H1 (cell line): Measurements from ENCODE around the gene ZBTB42. TPM values are rescaled to one million over a fixed set of nuclear protein-coding genes. Genes with fewer than 3 reads are reported as not detected.

Experiments used
- CTCF ChIA-PET: fragments of 300-600 bp; sonication (Branson Sonifier 250); formaldehyde crosslinking; loops from one replicate; lab custom pipeline; 2021; ENCODE audit not compliant: partially characterized antibody; lab: Charles Lee
- POLR2A ChIA-PET: fragments of 300-600 bp; sonication (Branson Sonifier 250); formaldehyde crosslinking; loops from one replicate; lab custom pipeline; 2021; ENCODE audit warnings: inconsistent platforms; ENCODE audit not compliant: partially characterized antibody; lab: Charles Lee
- DNase-seq, 2 experiments: peaks; one replicate each; pipeline versions ENCODE4 v3.0.0 to v3.0.0-alpha.2; 2010 to 2022; ENCODE audit warnings: low spot score in 2 of 2, low read depth in 1 of 2, mixed read lengths in 1 of 2
- FAIRE-seq: peaks from 2 replicates; lab custom pipeline; 2011; peaks lifted over from hg19 to GRCh38; lab: Jason Lieb, UNC
- H2AFZ ChIP-seq: 2 replicates; pipeline ENCODE4 v1.8.1; 2012; ENCODE audit warnings: low read length, inconsistent platforms
- H2AK5ac ChIP-seq: 2 replicates; pipeline ENCODE4 v1.6.1; 2013; ENCODE audit warnings: low read depth, low read length
- H2BK120ac ChIP-seq: replicated peaks from 2 replicates; pipeline ENCODE3; 2013; ENCODE audit warnings: low read depth, low read length, inconsistent platforms
- H2BK12ac ChIP-seq: 2 replicates; pipeline ENCODE4 v1.6.1; 2013; ENCODE audit warnings: low read depth, low read length
- H2BK15ac ChIP-seq: 2 replicates; pipeline ENCODE4 v1.6.1; 2013; ENCODE audit warnings: low read length
- H2BK20ac ChIP-seq: 2 replicates; pipeline ENCODE4 v1.6.1; 2013; ENCODE audit warnings: low read length
- H2BK5ac ChIP-seq: 2 replicates; pipeline ENCODE4 v1.6.1; 2013; ENCODE audit warnings: low read depth, low read length
- H3K14ac ChIP-seq: 2 replicates; pipeline ENCODE4 v1.6.1; 2013; ENCODE audit warnings: inconsistent platforms; ENCODE audit not compliant: insufficient read length
- H3K18ac ChIP-seq: 2 replicates; pipeline ENCODE4 v1.6.1; 2013; ENCODE audit warnings: low read length; ENCODE audit errors: extremely low read depth
- H3K23ac ChIP-seq: 2 replicates; pipeline ENCODE4 v1.6.1; 2013; ENCODE audit warnings: inconsistent platforms; ENCODE audit not compliant: insufficient read length
- H3K23me2 ChIP-seq: 2 replicates; pipeline ENCODE4 v1.6.1; 2013; ENCODE audit warnings: low read depth, low read length
- H3K27ac ChIP-seq: 2 replicates; pipeline ENCODE4 v1.6.1; 2011; ENCODE audit warnings: low read depth, low read length, inconsistent platforms
- H3K27me3 ChIP-seq, 4 experiments: replicated peaks in 1 of 4; 1 replicate in 1 of 4; 2 replicates in 3 of 4; pipeline versions ENCODE4 v1.6.1 to v1.8.1; 2011 to 2013; ENCODE audit warnings: low read length in 3 of 4, mild to moderate bottlenecking in 3 of 4, inconsistent platforms in 2 of 4, mixed read lengths in 2 of 4, moderate library complexity in 1 of 4; ENCODE audit not compliant: control insufficient read depth in 3 of 4, insufficient read depth in 3 of 4; ENCODE audit errors: extremely low read depth in 1 of 4
- H3K36me3 ChIP-seq, 4 experiments: 2 replicates each; pipeline versions ENCODE4 v1.6.1 to v1.8.1; 2011 to 2013; ENCODE audit warnings: mild to moderate bottlenecking in 4 of 4, low read length in 3 of 4, moderate library complexity in 2 of 4, control low read depth in 1 of 4, inconsistent platforms in 1 of 4; ENCODE audit not compliant: insufficient read depth in 4 of 4, control insufficient read depth in 2 of 4
- H3K4ac ChIP-seq: replicated peaks from 2 replicates; pipeline ENCODE3; 2013; ENCODE audit warnings: low read length, low read depth, mixed read lengths, inconsistent platforms; ENCODE audit not compliant: insufficient read length
- H3K4me1 ChIP-seq, 4 experiments: replicated peaks in 1 of 4; 1 replicate in 1 of 4; 2 replicates in 3 of 4; pipeline versions ENCODE4 v1.6.1 to v1.8.1; 2011 to 2013; ENCODE audit warnings: low read length in 3 of 4, inconsistent platforms in 2 of 4, mixed read lengths in 1 of 4; ENCODE audit not compliant: insufficient read depth in 4 of 4, control insufficient read depth in 3 of 4
- H3K4me2 ChIP-seq, 2 experiments: 2 replicates each; pipeline versions ENCODE4 v1.6.1 to v1.8.1; 2011 to 2013; ENCODE audit warnings: low read depth in 2 of 2, low read length in 2 of 2, control low read depth in 1 of 2, inconsistent platforms in 1 of 2, mild to moderate bottlenecking in 1 of 2; ENCODE audit not compliant: insufficient read depth in 1 of 2
- H3K4me3 ChIP-seq, 4 experiments: fragments of 200-600, 300-600 bp in 1 of 4; sonication (generic), shearing (Covaris generic), sonication (Bioruptor Twin) in 1 of 4; 2 replicates each; pipeline versions ENCODE4 v1.5.1 to v1.8.1; 2011 to 2016; ENCODE audit warnings: low read length in 4 of 4, low read depth in 3 of 4, control low read depth in 2 of 4, inconsistent platforms in 2 of 4, mild to moderate bottlenecking in 2 of 4, mixed read lengths in 1 of 4, moderate library complexity in 1 of 4; ENCODE audit not compliant: insufficient read depth in 2 of 4; ENCODE audit errors: extremely low read depth in 1 of 4
- H3K56ac ChIP-seq: replicated peaks from 2 replicates; pipeline ENCODE3; 2013; ENCODE audit warnings: low read depth, mild to moderate bottlenecking, mixed read lengths, low read length, inconsistent platforms; ENCODE audit not compliant: insufficient read length
- H3K79me1 ChIP-seq: 2 replicates; pipeline ENCODE4 v1.6.1; 2013; ENCODE audit warnings: low read depth, low read length, control low read depth
- H3K79me2 ChIP-seq, 2 experiments: 2 replicates each; pipeline versions ENCODE4 v1.6.1 to v1.8.1; 2012 to 2013; ENCODE audit warnings: low read length in 2 of 2, mild to moderate bottlenecking in 2 of 2, inconsistent platforms in 1 of 2; ENCODE audit not compliant: insufficient read depth in 2 of 2, control insufficient read depth in 1 of 2
- H3K9ac ChIP-seq, 4 experiments: replicated peaks in 1 of 4; 1 replicate in 1 of 4; 2 replicates in 3 of 4; pipeline versions ENCODE4 v1.6.1 to v1.8.1; 2011 to 2013; ENCODE audit warnings: low read depth in 3 of 4, low read length in 3 of 4, control low read depth in 2 of 4, mild to moderate bottlenecking in 2 of 4, moderate library complexity in 2 of 4, inconsistent platforms in 1 of 4; ENCODE audit errors: extremely low read depth in 1 of 4
- H3K9me3 ChIP-seq, 2 experiments: 2 replicates each; pipeline versions ENCODE4 v1.6.1 to v1.8.1; 2012 to 2013; ENCODE audit warnings: mild to moderate bottlenecking in 2 of 2, moderate library complexity in 2 of 2, control low read depth in 1 of 2, inconsistent platforms in 1 of 2, low read depth in 1 of 2, low read length in 1 of 2, mixed read lengths in 1 of 2; ENCODE audit not compliant: insufficient read depth in 2 of 2
- H4K20me1 ChIP-seq, 2 experiments: replicated peaks in 1 of 2; 2 replicates each; pipeline versions ENCODE3 to v1.8.1; 2011 to 2013; ENCODE audit warnings: inconsistent platforms in 2 of 2, low read length in 2 of 2, mild to moderate bottlenecking in 1 of 2; ENCODE audit not compliant: insufficient read depth in 2 of 2, control insufficient read depth in 1 of 2
- H4K5ac ChIP-seq: 2 replicates; pipeline ENCODE4 v1.6.1; 2013; ENCODE audit warnings: low read length, low read depth, mixed read lengths, inconsistent platforms; ENCODE audit not compliant: insufficient read length
- H4K8ac ChIP-seq: 2 replicates; pipeline ENCODE4 v1.8.0; 2013; ENCODE audit warnings: mild to moderate bottlenecking, moderate library complexity, low read length, inconsistent platforms; ENCODE audit not compliant: insufficient read depth; ENCODE audit errors: extremely low read depth
- H4K91ac ChIP-seq: replicated peaks from 2 replicates; pipeline ENCODE3; 2013; ENCODE audit warnings: low read length, mixed read lengths, inconsistent platforms; ENCODE audit not compliant: insufficient read length
- CHD1 ChIP-seq: IDR thresholded peaks from 2 replicates; pipeline ENCODE4 v1.6.1; 2012; ENCODE audit warnings: low read depth, low read length, improper control_type of control experiment
- HDAC6 ChIP-seq: IDR thresholded peaks from one replicate; pipeline ENCODE4 v1.7.1; 2012; ENCODE audit warnings: low read depth, mild to moderate bottlenecking, inconsistent platforms, low read length, moderate library complexity
- PHF8 ChIP-seq: fragments of 200-600 bp; sonication (generic); conservative IDR thresholded peaks from 2 replicates; pipeline ENCODE4 v1.7.1; 2012; ENCODE audit warnings: low read depth, mild to moderate bottlenecking, inconsistent platforms, low read length, moderate library complexity
- SIN3A ChIP-seq, 2 experiments: IDR thresholded peaks in 1 of 2; conservative IDR thresholded peaks in 1 of 2; 2 replicates each; pipeline ENCODE4 v1.6.1; 2011 to 2012; ENCODE audit warnings: low read length in 2 of 2, improper control_type of control experiment in 1 of 2, low read depth in 1 of 2, mild to moderate bottlenecking in 1 of 2
- WGBS, 2 experiments: shearing (Covaris generic) in 1 of 2; methylation state at CpG; one replicate each; pipeline versions ENCODE4 v1.1.6 to v1.1.7; 2013 to 2015; ENCODE audit warnings: low lambda C conversion rate in 2 of 2, mixed read lengths in 2 of 2, inconsistent platforms in 1 of 2, low coverage in 1 of 2, missing lambda C conversion rate in 1 of 2; ENCODE audit not compliant: insufficient replicate concordance in 2 of 2, insufficient coverage in 1 of 2, insufficient read length in 1 of 2; ENCODE audit errors: extremely low coverage in 1 of 2, missing lambda C conversion rate in 1 of 2; 5-methylcytosine and 5-hydroxymethylcytosine counted together
- polyA plus RNA-seq, 7 experiments: library from polyadenylated mRNA; depleted of rRNA in 3 of 7; stranded (reverse) in 5 of 7; unstranded in 2 of 7; fragments of >200 nt in 5 of 7; fragments of 200-250 nt in 2 of 7; gene quantifications; 1 replicate in 5 of 7; 2 replicates in 1 of 7; 4 replicates in 1 of 7; pipeline versions ENCODE4 v1.2.1 to v1.2.3, GENCODE V29; 2011 to 2013; ENCODE audit warnings: missing spikeins in 2 of 7, mixed read lengths in 2 of 7
- total RNA-seq: library from RNA; stranded (reverse); fragmentation: NEBNext Ultra II Directional; extraction: Animal tissue kit (Norgen Biotek cat#: 25700); gene quantifications from 2 replicates; pipeline ENCODE4 v1.2.1, GENCODE V29; 2021

The ZBTB42 gene
- total and polyA plus RNA-seq, 2 of the 8 experiments (the other 6 are each of a cell fraction or from before 2014, with no cell fraction given): 2.8 to 3.1 TPM

- Histone ChIP-seq H2BK12ac (no peak overlapping the region), H3K56ac (no peak overlapping the region), H2AK5ac (no peak overlapping the region), H3K4me1 (peaks cover 0 to 18% (median 14%) of the 10 kb centered on the region in 4 experiments; a peak in 6 of 7 replicates), H3K23me2 (peaks cover 14% of the 10 kb centered on the region; the same call in 1 of the 2 replicates), H4K91ac (no peak overlapping the region), H3K9ac (no peak overlapping the region), H2AFZ (no peak overlapping the region), H3K27ac (no peak overlapping the region), H3K27me3 (peaks cover 0 to 18% (median 5%) of the 10 kb centered on the region in 4 experiments; a peak in 5 of 7 replicates), H3K79me1 (no peaks in the 10 kb centered on the region), H4K20me1 (no peaks in the 10 kb centered on the region), H4K5ac (no peak overlapping the region), H3K14ac (no peak overlapping the region), H2BK20ac (no peak overlapping the region), H3K23ac (no peak overlapping the region), H2BK5ac (no peak overlapping the region), H3K4ac (no peak overlapping the region), H4K8ac (no peak overlapping the region), H3K4me3 (no peak overlapping the region), H2BK120ac (no peak overlapping the region), H2BK15ac (no peak overlapping the region), H3K9me3 (no peaks in the 10 kb centered on the region), H3K4me2 (no peak overlapping the region), H3K79me2 (no peaks in the 10 kb centered on the region), H3K36me3 (no peaks in the 10 kb centered on the region), H3K18ac (no peak overlapping the region)
- WGBS, 2 experiments: 91% methylated on average over 3 of the region's 3 CpGs; no CpG with 5 or more reads in 1 of the 2 experiments
- DNase-seq: no peak
- no peak for FAIRE-seq
- ChIA-PET CTCF (interaction anchor here (0.7 to 5.9 kb wide), 10 partner anchors 10 to 121 kb away, joined by 3 to 40 read pairs (median 3); no protein-coding TSS in a partner anchor), POLR2A (interaction anchor here (0.6 to 8.8 kb wide), 8 partner anchors 7 to 964 kb away, joined by 3 to 82 read pairs (median 4); partner anchors contain the start of gene CEP170B)
- no peak for TF ChIP-seq CHD1
- TF ChIP-seq HDAC6: no peak
- no peak for TF ChIP-seq SIN3A (conservative IDR thresholded peaks at IDR 0.05 in 1 of 2, IDR thresholded peaks at IDR 0.05 in 1 of 2; ENCODE audit: low read depth in 1 of 2, low read length in 2 of 2)
- no peak for TF ChIP-seq PHF8
Measured at GRCh38 chr14:104845834-104846441, 45.0 kb downstream of the ZBTB42 start.
